Measurements from ENCODE around the gene ITGA8. TPM values are rescaled to one million over a fixed set of nuclear protein-coding genes. Genes with fewer than 3 reads are reported as not detected.

The ITGA8 gene
- total RNA-seq, 1 experiment from 2014 or later: 0.02 TPM

DNA sequence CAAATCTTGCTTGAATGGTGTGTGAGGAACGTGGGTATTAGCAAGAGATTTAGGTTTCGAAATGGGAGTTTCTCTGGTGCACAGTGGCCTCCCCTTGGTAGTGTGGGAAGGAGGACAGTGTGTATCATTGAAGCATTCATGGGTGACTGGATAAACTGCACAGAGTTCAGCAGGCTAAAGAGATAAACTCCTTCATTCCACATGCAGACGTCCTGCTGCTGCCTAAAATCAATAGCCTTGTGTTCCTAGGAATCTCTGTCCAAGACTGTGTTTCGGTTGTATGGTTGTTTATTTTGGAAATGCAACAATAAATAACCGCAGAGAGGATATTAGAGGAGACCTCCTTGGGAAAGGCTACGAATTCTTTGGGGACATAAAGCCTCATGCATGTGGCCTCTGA, 247.7 kb downstream of the ITGA8 start:
- H3K4me3 ChIP-seq (replicated peaks in 1 of 2; ENCODE audit: low read depth in 1 of 2, low read length in 2 of 2): no peak overlapping the region
- H3K4me1 ChIP-seq (ENCODE audit: control insufficient read depth in 1 of 2, insufficient read depth in 2 of 2, low read length in 2 of 2): peaks cover 0 to 4% of the 10 kb centered on the region in 2 experiments; a peak in 1 of 4 replicates
- H3K9me3 ChIP-seq (ENCODE audit: control insufficient read depth in 1 of 2, insufficient read depth in 1 of 2, low read depth in 1 of 2, low read length in 2 of 2): no peaks in the 10 kb centered on the region
- ChIA-PET POLR2A (no interaction called here), CTCF (no interaction called here), RAD21 (ENCODE audit: low non-redundant PET in 1 of 2, low total read pairs in 2 of 2, uncharacterized antibody in 2 of 2, unreplicated experiment in 2 of 2) (no interaction called here)
- H2AFZ ChIP-seq (ENCODE audit: low read depth, low read length, poor library complexity, severe bottlenecking): no peak overlapping the region
- no peaks in the 10 kb centered on the region for H3K79me2 ChIP-seq (ENCODE audit: insufficient read depth, low read length)
- TF ChIP-seq YY1 (IDR thresholded peaks at IDR 0.05; ENCODE audit: extremely low read depth, insufficient replicate concordance, low read depth, low read length) (no peak), RAD21 (IDR thresholded peaks at IDR 0.05; ENCODE audit: low read depth) (no peak), JUND (IDR thresholded peaks at IDR 0.05) (no peak), SP1 (IDR thresholded peaks at IDR 0.05; ENCODE audit: low read depth) (no peak), SIN3A (IDR thresholded peaks at IDR 0.05; ENCODE audit: low read depth) (no peak), ZBTB33 (IDR thresholded peaks at IDR 0.05; ENCODE audit: extremely low read depth, insufficient replicate concordance, low read length) (no peak), POLR2AphosphoS5 (IDR thresholded peaks at IDR 0.05; ENCODE audit: low read depth, low read length) (no peak), ZNF274 (IDR thresholded peaks at IDR 0.05; ENCODE audit: low read depth, low read length) (no peak), CEBPB (IDR thresholded peaks at IDR 0.05; ENCODE audit: low read depth) (no peak), CBX3 (IDR thresholded peaks at IDR 0.05; ENCODE audit: low read depth) (no peak), POLR2A (IDR thresholded peaks at IDR 0.05; ENCODE audit: borderline replicate concordance, extremely low read depth, insufficient read depth, insufficient read length) (no peak), EZH2 (IDR thresholded peaks at IDR 0.05) (no peak), FOSL1 (IDR thresholded peaks at IDR 0.05; ENCODE audit: low read depth) (no peak), TCF7L2 (IDR thresholded peaks at IDR 0.05; ENCODE audit: borderline replicate concordance, extremely low read depth, insufficient read depth, insufficient read length) (no peak), ELF1 (IDR thresholded peaks at IDR 0.05; ENCODE audit: borderline replicate concordance, low read depth) (no peak), CTCF (IDR thresholded peaks at IDR 0.05 in 2 of 3, conservative IDR thresholded peaks at IDR 0.05 in 1 of 3; ENCODE audit: borderline replicate concordance in 1 of 3, insufficient read depth in 1 of 3, low read depth in 2 of 3, low read length in 2 of 3) (no peak), MAX (IDR thresholded peaks at IDR 0.05) (no peak)
- TF ChIP-seq, protein P1, sequence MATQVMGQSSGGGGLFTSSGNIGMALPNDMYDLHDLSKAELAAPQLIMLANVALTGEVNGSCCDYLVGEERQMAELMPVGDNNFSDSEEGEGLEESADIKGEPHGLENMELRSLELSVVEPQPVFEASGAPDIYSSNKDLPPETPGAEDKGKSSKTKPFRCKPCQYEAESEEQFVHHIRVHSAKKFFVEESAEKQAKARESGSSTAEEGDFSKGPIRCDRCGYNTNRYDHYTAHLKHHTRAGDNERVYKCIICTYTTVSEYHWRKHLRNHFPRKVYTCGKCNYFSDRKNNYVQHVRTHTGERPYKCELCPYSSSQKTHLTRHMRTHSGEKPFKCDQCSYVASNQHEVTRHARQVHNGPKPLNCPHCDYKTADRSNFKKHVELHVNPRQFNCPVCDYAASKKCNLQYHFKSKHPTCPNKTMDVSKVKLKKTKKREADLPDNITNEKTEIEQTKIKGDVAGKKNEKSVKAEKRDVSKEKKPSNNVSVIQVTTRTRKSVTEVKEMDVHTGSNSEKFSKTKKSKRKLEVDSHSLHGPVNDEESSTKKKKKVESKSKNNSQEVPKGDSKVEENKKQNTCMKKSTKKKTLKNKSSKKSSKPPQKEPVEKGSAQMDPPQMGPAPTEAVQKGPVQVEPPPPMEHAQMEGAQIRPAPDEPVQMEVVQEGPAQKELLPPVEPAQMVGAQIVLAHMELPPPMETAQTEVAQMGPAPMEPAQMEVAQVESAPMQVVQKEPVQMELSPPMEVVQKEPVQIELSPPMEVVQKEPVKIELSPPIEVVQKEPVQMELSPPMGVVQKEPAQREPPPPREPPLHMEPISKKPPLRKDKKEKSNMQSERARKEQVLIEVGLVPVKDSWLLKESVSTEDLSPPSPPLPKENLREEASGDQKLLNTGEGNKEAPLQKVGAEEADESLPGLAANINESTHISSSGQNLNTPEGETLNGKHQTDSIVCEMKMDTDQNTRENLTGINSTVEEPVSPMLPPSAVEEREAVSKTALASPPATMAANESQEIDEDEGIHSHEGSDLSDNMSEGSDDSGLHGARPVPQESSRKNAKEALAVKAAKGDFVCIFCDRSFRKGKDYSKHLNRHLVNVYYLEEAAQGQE (IDR thresholded peaks at IDR 0.05; ENCODE audit: low read depth): no peak
- H3K27me3 ChIP-seq (ENCODE audit: insufficient read depth, low read length): peaks cover 65% of the 10 kb centered on the region
- no peak overlapping the region for H3K27ac ChIP-seq (ENCODE audit: low read depth, low read length)
- no peaks in the 10 kb centered on the region for H3K9me2 ChIP-seq (ENCODE audit: insufficient read depth)
- BruUV-seq (replicated peaks): no TSS peak
- no peaks in the 10 kb centered on the region for H4K20me1 ChIP-seq (ENCODE audit: insufficient read depth)
- intact Hi-C loops (cut with micrococcal nuclease): no loop called here
- H3K4me2 ChIP-seq (ENCODE audit: low read length): no peak overlapping the region
- H3K9ac ChIP-seq (ENCODE audit: low read length): no peak overlapping the region
- ATAC-seq (no peak), DNase-seq (ENCODE audit: low read depth, low spot score) (no peak)
- no peaks in the 10 kb centered on the region for H3K36me3 ChIP-seq (ENCODE audit: control insufficient read depth in 1 of 2, insufficient read depth in 2 of 2, low read length in 2 of 2)
